Ishikawa (cell line): Measurements from ENCODE around the gene ELMOD3.

Experiments
- CEBPB ChIP-seq: IDR thresholded peaks from 2 replicates; pipeline ENCODE4 v1.6.1; 2012
- CREB1 ChIP-seq: IDR thresholded peaks from 2 replicates; pipeline ENCODE4 v1.6.1; 2012; ENCODE audit warnings: low read depth
- EGR1 ChIP-seq: IDR thresholded peaks from 2 replicates; pipeline ENCODE4 v1.6.1; 2012
- EP300 ChIP-seq: IDR thresholded peaks from 2 replicates; pipeline ENCODE4 v1.6.1; 2012; ENCODE audit warnings: borderline replicate concordance
- FOXM1 ChIP-seq: IDR thresholded peaks from 2 replicates; pipeline ENCODE4 v1.6.1; 2012; ENCODE audit warnings: low read depth, borderline replicate concordance
- RAD21 ChIP-seq: IDR thresholded peaks from 2 replicates; pipeline ENCODE4 v1.6.1; 2012; ENCODE audit warnings: low read depth
- TAF1 ChIP-seq: IDR thresholded peaks from 2 replicates; pipeline ENCODE4 v1.6.1; 2012; ENCODE audit warnings: low read depth, mild to moderate bottlenecking
- TCF12 ChIP-seq: IDR thresholded peaks from 2 replicates; pipeline ENCODE4 v1.6.1; 2012; ENCODE audit warnings: low read depth
- TEAD4 ChIP-seq: IDR thresholded peaks from 2 replicates; pipeline ENCODE4 v1.6.1; 2012
- USF1 ChIP-seq: IDR thresholded peaks from 2 replicates; pipeline ENCODE4 v1.6.1; 2012
- YY1 ChIP-seq: IDR thresholded peaks from 2 replicates; pipeline ENCODE4 v1.6.1; 2012; ENCODE audit warnings: low read depth
- TF ChIP-seq, protein P1 (sequence below): IDR thresholded peaks from 2 replicates; pipeline ENCODE4 v1.6.1; 2012
- TF ChIP-seq, protein P2 (sequence below): IDR thresholded peaks from 2 replicates; pipeline ENCODE4 v1.6.1; 2012; ENCODE audit warnings: low read depth, mild to moderate bottlenecking

DNA sequence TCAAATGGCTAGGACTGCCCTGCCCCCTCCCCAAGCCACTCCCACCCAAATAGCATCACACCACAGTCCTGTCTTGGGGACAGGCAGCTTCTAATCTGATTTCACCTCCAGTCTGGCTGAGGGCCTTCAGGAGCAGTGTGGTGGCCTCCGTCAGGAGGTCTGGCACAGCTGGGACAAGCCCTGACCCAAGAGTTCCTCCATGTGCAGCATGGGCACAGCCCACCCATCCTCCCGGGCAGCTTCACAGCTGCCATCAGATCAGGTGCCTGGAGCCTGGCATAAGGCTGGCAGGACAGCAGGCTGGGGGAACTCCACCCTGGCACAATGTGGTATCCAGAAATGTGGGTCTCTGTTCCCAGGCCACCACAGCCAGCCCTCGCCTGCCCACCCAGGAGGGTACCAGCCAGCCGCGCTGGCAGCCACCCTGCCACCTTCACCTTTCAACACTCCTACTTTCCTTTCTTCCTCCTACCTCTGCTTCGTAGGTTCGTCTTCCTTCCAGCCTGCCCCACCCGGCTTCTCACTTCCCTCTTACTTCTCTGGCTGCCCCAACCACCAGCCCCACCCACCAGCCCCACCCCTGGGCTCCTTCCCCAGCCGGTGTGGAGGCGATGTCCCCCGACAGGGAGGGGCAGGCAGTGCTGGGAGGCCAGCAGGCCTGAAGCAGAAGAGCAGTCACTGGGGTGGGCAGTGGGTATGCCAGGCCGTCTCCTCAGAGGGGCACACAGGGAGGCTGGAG is 55.4 kb downstream of the ELMOD3 start, which contains the start of gene CAPG:
- TF ChIP-seq EP300 (no peak), TEAD4 (no peak), YY1 (no peak), FOXM1 (no peak), CEBPB (no peak), USF1 (no peak), TCF12 (no peak), RAD21 (no peak), CREB1 (no peak), TAF1 (peak; percentile 31; the same call in 1 of the 2 replicates), EGR1 (no peak)
- TF ChIP-seq, protein P1, sequence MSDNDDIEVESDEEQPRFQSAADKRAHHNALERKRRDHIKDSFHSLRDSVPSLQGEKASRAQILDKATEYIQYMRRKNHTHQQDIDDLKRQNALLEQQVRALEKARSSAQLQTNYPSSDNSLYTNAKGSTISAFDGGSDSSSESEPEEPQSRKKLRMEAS = no peak
- TF ChIP-seq, protein P2, sequence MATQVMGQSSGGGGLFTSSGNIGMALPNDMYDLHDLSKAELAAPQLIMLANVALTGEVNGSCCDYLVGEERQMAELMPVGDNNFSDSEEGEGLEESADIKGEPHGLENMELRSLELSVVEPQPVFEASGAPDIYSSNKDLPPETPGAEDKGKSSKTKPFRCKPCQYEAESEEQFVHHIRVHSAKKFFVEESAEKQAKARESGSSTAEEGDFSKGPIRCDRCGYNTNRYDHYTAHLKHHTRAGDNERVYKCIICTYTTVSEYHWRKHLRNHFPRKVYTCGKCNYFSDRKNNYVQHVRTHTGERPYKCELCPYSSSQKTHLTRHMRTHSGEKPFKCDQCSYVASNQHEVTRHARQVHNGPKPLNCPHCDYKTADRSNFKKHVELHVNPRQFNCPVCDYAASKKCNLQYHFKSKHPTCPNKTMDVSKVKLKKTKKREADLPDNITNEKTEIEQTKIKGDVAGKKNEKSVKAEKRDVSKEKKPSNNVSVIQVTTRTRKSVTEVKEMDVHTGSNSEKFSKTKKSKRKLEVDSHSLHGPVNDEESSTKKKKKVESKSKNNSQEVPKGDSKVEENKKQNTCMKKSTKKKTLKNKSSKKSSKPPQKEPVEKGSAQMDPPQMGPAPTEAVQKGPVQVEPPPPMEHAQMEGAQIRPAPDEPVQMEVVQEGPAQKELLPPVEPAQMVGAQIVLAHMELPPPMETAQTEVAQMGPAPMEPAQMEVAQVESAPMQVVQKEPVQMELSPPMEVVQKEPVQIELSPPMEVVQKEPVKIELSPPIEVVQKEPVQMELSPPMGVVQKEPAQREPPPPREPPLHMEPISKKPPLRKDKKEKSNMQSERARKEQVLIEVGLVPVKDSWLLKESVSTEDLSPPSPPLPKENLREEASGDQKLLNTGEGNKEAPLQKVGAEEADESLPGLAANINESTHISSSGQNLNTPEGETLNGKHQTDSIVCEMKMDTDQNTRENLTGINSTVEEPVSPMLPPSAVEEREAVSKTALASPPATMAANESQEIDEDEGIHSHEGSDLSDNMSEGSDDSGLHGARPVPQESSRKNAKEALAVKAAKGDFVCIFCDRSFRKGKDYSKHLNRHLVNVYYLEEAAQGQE = no peak
